HG02642 (cell line): ENCODE results near the gene ALCAM.

ENCODE experiments used
- ATAC-seq: cut with Tn5 transposase; IDR thresholded peaks from one replicate; pipeline ENCODE4 v1.9.1; 2021; ENCODE audit warnings: mild to moderate bottlenecking; ENCODE audit not compliant: unreplicated experiment, poor library complexity

ALCAM gene

GRCh38 chr3:105518203-105518602 is 151.5 kb downstream of the ALCAM start:
- no peak for ATAC-seq

GRCh38 chr3:105518806-105519418 is 152.2 kb downstream of the ALCAM start:
- peak; percentile 92 for ATAC-seq

GRCh38 chr3:105521770-105522169 is 155.1 kb downstream of the ALCAM start:
- no peak for ATAC-seq

- ATAC-seq, result no peak
These were observed 156.8 kb downstream of the ALCAM start for GRCh38 chr3:105523501-105523900.

- ATAC-seq, result no peak
These were observed 158.8 kb downstream of the ALCAM start for GRCh38 chr3:105525531-105525930.

GRCh38 chr3:105526360-105527111 is 159.8 kb downstream of the ALCAM start:
- ATAC-seq, result no peak

GRCh38 chr3:105527535-105527934 is 160.8 kb downstream of the ALCAM start:
- no peak for ATAC-seq

GRCh38 chr3:105527949-105528348 is 161.2 kb downstream of the ALCAM start:
- peak; percentile 75 for ATAC-seq

GRCh38 chr3:105528955-105529354 is 162.2 kb downstream of the ALCAM start:
- no peak for ATAC-seq

- no peak for ATAC-seq
These were observed 162.7 kb downstream of the ALCAM start for GRCh38 chr3:105529456-105529855.

GRCh38 chr3:105532251-105532650 is 165.5 kb downstream of the ALCAM start:
- no peak for ATAC-seq

- ATAC-seq, result no peak
These were observed 167.3 kb downstream of the ALCAM start for GRCh38 chr3:105533960-105534359.

- no peak for ATAC-seq
These were observed 167.8 kb downstream of the ALCAM start for GRCh38 chr3:105534491-105534890.

- ATAC-seq, result no peak
These were observed 170.8 kb downstream of the ALCAM start for GRCh38 chr3:105537371-105538080.

GRCh38 chr3:105538483-105538882 is 171.8 kb downstream of the ALCAM start:
- ATAC-seq, result no peak

- no peak for ATAC-seq
These were observed 173.2 kb downstream of the ALCAM start for GRCh38 chr3:105539897-105540296.

- ATAC-seq, result no peak
These were observed 175.7 kb downstream of the ALCAM start for GRCh38 chr3:105542282-105543019.

- ATAC-seq, result no peak
These were observed 178.3 kb downstream of the ALCAM start for GRCh38 chr3:105545051-105545450.

GRCh38 chr3:105553851-105554250 is 187.1 kb downstream of the ALCAM start:
- ATAC-seq, result no peak

- no peak for ATAC-seq
These were observed 188.5 kb downstream of the ALCAM start for GRCh38 chr3:105555206-105555605.

- no peak for ATAC-seq
These were observed 193.1 kb downstream of the ALCAM start for GRCh38 chr3:105559856-105560255.
